Cardiac muscle cell (in vitro differentiated cells and primary cell): ENCODE data around the gene ATG16L2. TPM values are rescaled to one million over a fixed set of nuclear protein-coding genes. Genes with fewer than 3 reads are reported as not detected.
A peak's percentile ranks its signal among the peaks of the same experiment; 100 is the strongest.

Experiments used
- DNase-seq, 2 donors: peaks; one replicate each; pipeline versions ENCODE4 v3.0.0 to v3.0.0-alpha.2; 2010 to 2017; ENCODE audit warnings: low read depth in 1 of 2, low spot score in 1 of 2
- H3K27ac ChIP-seq: fragments of 200-600 bp; sonication (generic); 2 replicates; pipeline ENCODE4 v1.5.1; 2016
- H3K27me3 ChIP-seq: fragments of 200-600 bp; sonication (generic); 2 replicates; pipeline ENCODE4 v1.6.0; 2016; ENCODE audit warnings: control low read depth
- H3K36me3 ChIP-seq: fragments of 200-600 bp; sonication (generic); 2 replicates; pipeline ENCODE4 v1.5.1; 2016; ENCODE audit warnings: control low read depth
- H3K4me1 ChIP-seq: fragments of 200-600 bp; sonication (generic); 2 replicates; pipeline ENCODE4 v1.8.1; 2017; ENCODE audit warnings: low read depth, mild to moderate bottlenecking, mixed run types
- H3K4me3 ChIP-seq: fragments of 200-600 bp; sonication (generic); 2 replicates; pipeline ENCODE4 v1.5.1; 2016; ENCODE audit warnings: mild to moderate bottlenecking
- H3K9me3 ChIP-seq: fragments of 200-600 bp; sonication (generic); 2 replicates; pipeline ENCODE4 v1.5.1; 2017; ENCODE audit warnings: low read depth, mild to moderate bottlenecking, control low read depth
- polyA plus RNA-seq: library from polyadenylated mRNA; unstranded; fragments of >200 nt; fragmentation: Nextera tagmentation; extraction: Ambion mirVana; gene quantifications from 2 replicates; pipeline ENCODE4 v1.2.1, GENCODE V29; 2016
- total RNA-seq: library from RNA; depleted of rRNA; stranded (reverse); fragments of >200 nt; gene quantifications from 2 replicates; pipeline ENCODE4 v1.2.3, GENCODE V29; 2016
- TF ChIP-seq, protein P1 (sequence below): IDR thresholded peaks from 2 replicates; pipeline ENCODE4 v1.5.1; 2012; ENCODE audit warnings: low read depth, mild to moderate bottlenecking, low read length

The ATG16L2 gene
- total and polyA plus RNA-seq, 2 experiments from 2014 or later: 47.8 to 66.8 TPM

DNA sequence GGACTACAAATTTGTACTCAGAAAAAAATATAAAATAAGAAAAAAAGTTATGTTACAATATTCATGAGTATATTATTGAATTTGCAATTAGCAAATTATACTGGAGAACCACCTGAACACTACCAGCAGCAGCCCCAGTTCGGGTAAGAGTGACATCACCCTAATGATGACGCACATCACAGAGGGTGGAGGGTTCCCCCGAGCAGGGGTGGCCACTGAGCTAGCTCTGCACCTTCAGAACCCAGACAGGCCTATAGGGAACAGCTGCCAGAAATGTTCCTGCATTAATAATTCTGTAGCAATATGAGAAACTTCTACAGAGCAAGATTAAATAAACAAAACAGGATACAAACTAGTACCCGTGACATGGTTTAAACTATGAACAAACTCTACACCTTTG is 44.5 kb upstream of the ATG16L2 start:
- H3K27ac ChIP-seq: no peak overlapping the region
- no peak for DNase-seq
- H3K36me3 ChIP-seq: no peaks in the 10 kb centered on the region
- H3K4me3 ChIP-seq: no peak overlapping the region
- H3K27me3 ChIP-seq: no peaks in the 10 kb centered on the region
- TF ChIP-seq, protein P1, sequence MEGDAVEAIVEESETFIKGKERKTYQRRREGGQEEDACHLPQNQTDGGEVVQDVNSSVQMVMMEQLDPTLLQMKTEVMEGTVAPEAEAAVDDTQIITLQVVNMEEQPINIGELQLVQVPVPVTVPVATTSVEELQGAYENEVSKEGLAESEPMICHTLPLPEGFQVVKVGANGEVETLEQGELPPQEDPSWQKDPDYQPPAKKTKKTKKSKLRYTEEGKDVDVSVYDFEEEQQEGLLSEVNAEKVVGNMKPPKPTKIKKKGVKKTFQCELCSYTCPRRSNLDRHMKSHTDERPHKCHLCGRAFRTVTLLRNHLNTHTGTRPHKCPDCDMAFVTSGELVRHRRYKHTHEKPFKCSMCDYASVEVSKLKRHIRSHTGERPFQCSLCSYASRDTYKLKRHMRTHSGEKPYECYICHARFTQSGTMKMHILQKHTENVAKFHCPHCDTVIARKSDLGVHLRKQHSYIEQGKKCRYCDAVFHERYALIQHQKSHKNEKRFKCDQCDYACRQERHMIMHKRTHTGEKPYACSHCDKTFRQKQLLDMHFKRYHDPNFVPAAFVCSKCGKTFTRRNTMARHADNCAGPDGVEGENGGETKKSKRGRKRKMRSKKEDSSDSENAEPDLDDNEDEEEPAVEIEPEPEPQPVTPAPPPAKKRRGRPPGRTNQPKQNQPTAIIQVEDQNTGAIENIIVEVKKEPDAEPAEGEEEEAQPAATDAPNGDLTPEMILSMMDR: no peak
- no peaks in the 10 kb centered on the region for H3K9me3 ChIP-seq
- H3K4me1 ChIP-seq: peaks cover 7% of the 10 kb centered on the region

DNA sequence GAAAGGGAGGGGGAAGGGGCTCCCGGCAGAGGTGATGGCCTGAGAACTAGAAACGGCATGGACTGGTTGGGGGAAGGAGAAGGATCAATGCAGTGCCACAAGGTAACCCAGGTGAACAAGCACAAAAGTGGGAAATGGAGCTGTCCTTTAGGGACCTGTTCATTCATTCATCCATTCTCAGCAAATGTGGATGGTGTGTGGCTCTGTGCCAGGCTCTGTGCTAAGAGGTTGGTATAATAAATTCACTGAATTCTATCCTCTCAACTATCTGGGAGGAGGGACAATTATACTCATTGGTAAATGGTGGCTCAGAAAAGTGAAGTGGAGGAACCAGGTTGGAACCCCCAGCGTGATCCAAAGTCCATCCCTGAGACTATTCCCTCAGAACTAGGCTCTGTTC is 43.4 kb upstream of the ATG16L2 start:
- H3K4me1 ChIP-seq: peaks cover 7% of the 10 kb centered on the region
- H3K27me3 ChIP-seq: no peaks in the 10 kb centered on the region

DNA sequence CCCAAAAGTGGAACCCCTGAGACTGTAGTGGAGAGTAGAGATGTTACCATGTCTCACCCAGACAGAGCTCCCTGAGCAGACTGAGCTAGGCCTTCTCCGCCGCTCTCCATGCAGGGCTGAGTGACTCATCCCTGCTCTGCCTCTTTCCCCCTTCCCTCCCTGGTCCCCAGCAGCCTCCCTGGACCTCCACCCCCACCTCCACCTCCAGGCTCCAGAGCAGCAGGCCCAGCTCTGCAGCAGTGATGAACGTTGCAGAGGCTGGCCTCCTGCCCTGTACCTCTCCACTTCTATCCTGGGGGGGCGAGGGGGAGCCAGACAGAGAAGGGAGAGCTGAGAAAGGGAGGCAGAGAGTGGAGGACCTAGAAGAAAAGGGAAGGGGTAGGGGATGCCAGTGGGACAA is 42.7 kb upstream of the ATG16L2 start:
- Histone ChIP-seq H3K27me3 (no peaks in the 10 kb centered on the region), H3K4me3 (no peak overlapping the region), H3K36me3 (no peaks in the 10 kb centered on the region), H3K4me1 (peaks cover 7% of the 10 kb centered on the region), H3K9me3 (no peaks in the 10 kb centered on the region), H3K27ac (no peak overlapping the region)
- peak in 1 of 2 donors; percentile 61 for DNase-seq
- TF ChIP-seq, protein P1: no peak

More for the DNA sequence above, 43.4 kb upstream of the ATG16L2 start:
- Histone ChIP-seq H3K9me3 (no peaks in the 10 kb centered on the region), H3K27ac (no peak overlapping the region), H3K4me3 (no peak overlapping the region), H3K36me3 (no peaks in the 10 kb centered on the region)
- TF ChIP-seq, protein P1: no peak
- no peak for DNase-seq

DNA sequence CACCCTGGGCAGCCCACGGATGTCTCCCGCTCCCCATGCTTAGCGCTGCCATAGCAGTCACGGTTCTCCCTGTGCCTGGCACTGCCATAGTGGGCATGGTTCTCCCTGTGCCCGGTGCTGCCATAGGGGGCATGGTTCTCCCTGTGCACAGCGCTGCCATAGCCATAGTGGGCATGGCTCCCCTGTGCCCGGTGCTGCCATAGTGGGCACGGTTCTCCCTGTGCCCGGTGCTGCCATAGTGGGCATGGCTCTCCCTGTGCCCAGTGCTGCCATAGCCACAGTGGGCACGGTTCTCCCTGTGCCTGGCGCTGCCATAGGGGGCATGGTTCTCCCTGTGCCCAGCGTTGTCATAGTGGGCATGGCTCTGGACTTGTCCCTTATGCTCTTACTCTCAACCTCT is 42.2 kb upstream of the ATG16L2 start:
- no peak overlapping the region for H3K27ac ChIP-seq
- no peaks in the 10 kb centered on the region for H3K9me3 ChIP-seq
- TF ChIP-seq, protein P1: no peak
- peaks cover 8% of the 10 kb centered on the region for H3K4me1 ChIP-seq
- H3K27me3 ChIP-seq: no peaks in the 10 kb centered on the region
- DNase-seq: no peak
- H3K36me3 ChIP-seq: no peaks in the 10 kb centered on the region
- no peak overlapping the region for H3K4me3 ChIP-seq

DNA sequence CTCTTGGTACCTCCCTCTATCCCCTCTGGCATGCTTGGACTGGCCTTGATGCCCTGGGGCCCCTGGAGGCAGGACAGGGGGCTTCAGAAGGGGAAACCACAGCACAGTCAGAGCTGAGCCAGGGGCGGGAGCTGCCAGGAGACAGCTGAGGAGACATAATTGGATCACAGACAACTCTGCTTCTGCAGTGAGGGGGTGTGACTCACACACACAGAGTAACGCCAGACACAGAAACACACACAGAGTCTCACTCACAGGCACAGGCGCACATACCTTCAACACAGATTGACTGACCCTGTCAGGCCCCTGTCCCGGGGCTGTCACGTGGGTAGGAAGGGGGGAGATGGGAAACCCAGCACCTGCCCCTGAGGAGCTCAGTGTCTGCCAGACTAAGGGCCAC is 40.9 kb upstream of the ATG16L2 start:
- DNase-seq: peak in 1 of 2 donors; percentile 86
- TF ChIP-seq, protein P1: no peak
- Histone ChIP-seq H3K9me3 (no peaks in the 10 kb centered on the region), H3K36me3 (no peaks in the 10 kb centered on the region), H3K27me3 (no peaks in the 10 kb centered on the region), H3K4me1 (peaks cover 14% of the 10 kb centered on the region), H3K27ac (peak overlapping the region; percentile 41), H3K4me3 (no peak overlapping the region)

DNA sequence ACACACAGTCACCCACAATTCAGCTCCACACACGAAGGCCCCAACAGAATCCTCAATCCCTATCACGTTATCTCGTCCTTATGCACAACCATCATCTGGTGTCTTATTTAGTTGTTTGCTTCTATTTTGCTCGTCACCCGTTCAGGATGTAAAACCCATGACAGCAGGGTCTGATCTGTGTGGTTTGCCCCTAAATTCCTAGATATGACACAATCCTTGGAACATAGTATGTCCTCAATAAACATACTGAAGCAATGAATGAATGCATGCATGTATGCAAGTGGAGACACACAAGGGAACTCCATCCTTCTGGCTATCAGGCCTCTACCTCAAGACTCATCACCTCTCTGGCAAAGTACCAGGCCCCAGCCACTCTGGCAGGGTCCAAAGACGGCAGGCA is 40.5 kb upstream of the ATG16L2 start:
- no peak overlapping the region for H3K4me3 ChIP-seq
- DNase-seq: no peak
- H3K27ac ChIP-seq: peak overlapping the region; percentile 41
- TF ChIP-seq, protein P1: no peak
- no peaks in the 10 kb centered on the region for H3K9me3 ChIP-seq
- no peaks in the 10 kb centered on the region for H3K36me3 ChIP-seq
- peaks cover 14% of the 10 kb centered on the region for H3K4me1 ChIP-seq
- H3K27me3 ChIP-seq: no peaks in the 10 kb centered on the region
